ENCODE results near the gene WDR5. TPM values are rescaled to one million over a fixed set of nuclear protein-coding genes. Genes with fewer than 3 reads are reported as not detected.

The WDR5 gene
- total and polyA plus RNA-seq, 10 of the 15 experiments (the other 5 are each of a cell fraction or from before 2014, with no cell fraction given): 1.4 to 43.7 (median 33.2) TPM

DNA sequence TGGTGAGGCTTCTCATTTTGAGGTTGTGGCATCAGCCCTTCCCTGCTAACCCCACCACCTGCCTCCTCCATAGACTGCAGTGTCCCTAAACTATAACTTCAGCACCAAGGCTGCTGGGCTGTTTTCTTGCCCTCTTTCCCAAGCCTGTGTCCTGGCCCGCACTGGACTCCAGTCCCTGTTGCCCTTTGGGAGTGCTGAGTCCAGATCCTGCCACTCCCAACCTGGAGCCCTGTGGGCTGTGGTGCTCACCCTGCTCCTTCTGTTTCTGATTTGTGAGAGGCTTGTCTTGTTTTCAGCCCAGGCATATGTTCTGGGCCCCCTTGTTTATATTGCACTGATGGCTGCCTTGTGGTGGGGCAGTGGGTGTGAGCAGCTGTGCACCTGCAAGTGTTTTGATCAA, 68.2 kb downstream of the WDR5 start (continued):
- no peak for TF ChIP-seq HSF1 (IDR thresholded peaks at IDR 0.05; ENCODE audit: low read depth, low read length)
- no peak for TF ChIP-seq YY1 (IDR thresholded peaks at IDR 0.05; ENCODE audit: low read depth, low read length)

DNA sequence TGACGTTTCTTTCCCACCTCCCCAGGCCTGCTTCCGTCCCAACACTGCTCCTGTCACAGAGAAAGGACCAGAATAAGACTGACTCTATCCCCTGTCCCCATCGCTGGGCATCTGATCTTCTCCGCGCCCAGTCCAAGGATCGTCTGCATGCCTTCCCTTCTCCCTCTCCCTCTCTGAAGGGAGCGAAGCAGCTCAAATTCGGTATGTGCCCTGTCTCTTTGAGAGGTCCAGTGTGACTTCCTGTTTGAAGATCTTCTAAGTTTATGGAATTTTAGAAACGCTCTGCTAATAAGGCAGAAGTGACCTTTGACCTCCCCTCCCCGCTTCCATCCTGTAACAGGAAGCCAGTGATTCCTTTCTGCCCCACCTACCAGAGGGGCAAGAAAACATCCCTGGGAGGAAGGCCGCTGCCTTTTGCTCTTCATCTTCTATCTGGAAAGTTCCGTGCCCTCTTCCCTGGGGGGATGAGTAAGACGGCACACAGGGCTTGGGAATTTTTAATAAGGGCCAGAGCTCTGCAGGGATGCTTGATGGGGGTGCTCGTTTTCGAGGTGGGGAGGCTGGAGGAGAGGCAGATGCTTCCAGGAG, 69.2 kb downstream of the WDR5 start:
- no peak for ATAC-seq
- Histone ChIP-seq H3K4me2 (ENCODE audit: control insufficient read depth, insufficient read depth) (no peak overlapping the region), H3K79me2 (ENCODE audit: control insufficient read depth, insufficient read depth, low read length) (no peaks in the 10 kb centered on the region), H3K4me1 (ENCODE audit: control insufficient read depth, insufficient read depth, low read length) (no peaks in the 10 kb centered on the region), H4K20me1 (ENCODE audit: control insufficient read depth, insufficient read depth) (no peaks in the 10 kb centered on the region), H3K9me3 (replicated peaks; ENCODE audit: control insufficient read depth, insufficient read depth, low read length) (no peaks in the 10 kb centered on the region), H3K27ac (ENCODE audit: control insufficient read depth, insufficient read depth) (no peak overlapping the region), H2AFZ (ENCODE audit: control insufficient read depth, low read depth, low read length) (no peak overlapping the region), H3K36me3 (ENCODE audit: control insufficient read depth in 2 of 2, insufficient read depth in 2 of 2, low read length in 1 of 2) (no peaks in the 10 kb centered on the region), H3K4me3 (no peak overlapping the region), H3K9ac (ENCODE audit: control insufficient read depth, insufficient read depth, low read length) (no peak overlapping the region), H3K27me3 (replicated peaks in 1 of 2; ENCODE audit: control insufficient read depth in 2 of 2, insufficient read depth in 2 of 2, low read length in 1 of 2) (peaks cover 0 to 3% of the 10 kb centered on the region in 2 experiments; a peak in 2 of 4 replicates)
- ChIA-PET CTCF (no interaction called here), POLR2A (no interaction called here), RAD21 (ENCODE audit: unreplicated experiment) (no interaction called here), SMC1A (ENCODE audit: uncharacterized antibody, unreplicated experiment) (no interaction called here)
- 37% methylated on average over 14 of the region's 15 CpGs for WGBS (ENCODE audit: insufficient coverage, insufficient replicate concordance, low lambda C conversion rate, missing lambda C conversion rate)
- intact Hi-C loops (cut with micrococcal nuclease; ENCODE audit: unreplicated experiment) (no loop called here), in situ Hi-C loops (cut with MboI) (no loop called here)
- TF ChIP-seq NBN (IDR thresholded peaks at IDR 0.05): no peak
- TF ChIP-seq NR2F1 (conservative IDR thresholded peaks at IDR 0.05): 0 out of 2 replicates have a peak, but pooled peaks have one; percentile 23
- no TSS peak for BruUV-seq (replicated peaks)
- no peak for DNase-seq (ENCODE audit: low read depth, low spot score)
- no peak for FAIRE-seq

Measured in GM12878 (cell line).